Stimulated activated CD8-positive, alpha-beta memory T cell treated with anti-CD3 and anti-CD28 coated beads, Interleukin-4, amount 100 ng/mL, for 24 hours (primary cell): ENCODE data around the gene MAP7D3.

ENCODE experiments used
- DNase-seq: peaks from one replicate; pipeline ENCODE4 v3.0.0-alpha.2; 2020; ENCODE audit warnings: low read depth

Gene MAP7D3

GRCh38 chrX:136205882-136206380 lies 45.3 kb downstream of the MAP7D3 start:
- DNase-seq = no peak

GRCh38 chrX:136204571-136204970 lies 46.6 kb downstream of the MAP7D3 start:
- DNase-seq = no peak

GRCh38 chrX:136203951-136204350 lies 47.2 kb downstream of the MAP7D3 start:
- DNase-seq = no peak

GRCh38 chrX:136203438-136203837 lies 47.8 kb downstream of the MAP7D3 start:
- DNase-seq = no peak

GRCh38 chrX:136202889-136203288 lies 48.3 kb downstream of the MAP7D3 start:
- DNase-seq = no peak

GRCh38 chrX:136201601-136202000 lies 49.6 kb downstream of the MAP7D3 start:
- DNase-seq = no peak

DNA sequence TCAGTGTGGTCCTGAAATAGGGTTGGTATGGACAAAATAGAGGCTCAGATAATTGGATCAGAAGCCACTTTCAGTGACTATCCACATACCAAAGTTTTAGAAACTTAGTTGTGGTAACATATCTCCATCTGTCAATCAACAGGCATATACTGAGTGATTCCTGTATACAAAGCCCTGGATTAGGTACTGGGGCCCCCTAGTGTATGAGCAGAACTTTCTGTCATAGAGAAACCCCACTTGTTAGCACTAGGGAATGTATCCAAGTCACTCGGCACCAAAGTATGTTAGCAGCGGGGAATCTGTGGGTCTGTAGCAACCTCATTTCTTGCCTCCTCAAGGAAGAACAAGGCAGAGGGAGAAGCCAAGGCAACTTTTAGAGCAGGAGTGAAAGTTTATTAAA lies 50.7 kb downstream of the MAP7D3 start:
- DNase-seq = no peak

DNA sequence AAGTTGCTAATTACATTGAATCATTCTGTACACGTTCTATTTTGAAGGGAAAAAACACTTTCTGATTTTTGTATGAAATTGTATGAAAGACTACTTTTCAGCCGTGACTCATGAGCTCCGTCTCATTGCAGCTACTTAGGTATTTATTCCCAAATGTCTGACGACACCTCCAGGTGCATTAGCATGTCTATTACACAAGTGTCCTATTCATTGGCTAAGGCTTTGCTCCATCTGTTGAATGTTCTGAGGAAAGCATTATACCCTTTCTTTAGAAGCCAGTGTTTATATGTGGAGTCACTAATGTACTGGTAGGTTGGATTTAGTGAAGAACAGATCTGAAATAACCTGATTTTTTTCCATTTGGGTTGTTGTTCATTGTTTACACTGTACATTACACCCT lies 51.8 kb downstream of the MAP7D3 start:
- DNase-seq = no peak

DNA sequence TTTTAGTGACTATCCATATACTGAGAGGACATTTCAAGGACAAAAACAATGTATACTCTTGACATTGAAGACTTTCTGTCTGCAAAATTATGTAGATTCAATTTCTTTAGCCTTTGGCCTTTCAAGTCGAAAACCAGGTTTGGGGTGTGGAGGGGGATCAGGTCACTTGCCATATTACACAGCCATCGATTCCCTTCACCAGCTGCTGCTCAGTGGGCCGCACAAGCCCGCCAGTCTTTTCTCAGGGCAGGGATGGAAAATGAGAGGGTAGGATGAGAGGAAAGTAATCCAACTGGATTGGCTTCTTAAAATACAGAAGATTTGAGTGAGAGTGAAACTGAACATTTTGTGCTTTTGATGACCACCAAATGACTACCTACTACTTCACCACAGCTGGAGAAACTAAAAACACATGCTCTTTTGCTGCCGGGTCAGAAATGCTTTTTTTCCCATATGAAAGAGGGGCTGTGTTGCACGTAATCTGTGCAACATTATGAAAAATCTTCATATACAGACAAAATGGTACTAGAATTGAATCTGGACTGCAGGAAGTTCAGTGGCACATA lies 52.4 kb downstream of the MAP7D3 start:
- no peak for DNase-seq

DNA sequence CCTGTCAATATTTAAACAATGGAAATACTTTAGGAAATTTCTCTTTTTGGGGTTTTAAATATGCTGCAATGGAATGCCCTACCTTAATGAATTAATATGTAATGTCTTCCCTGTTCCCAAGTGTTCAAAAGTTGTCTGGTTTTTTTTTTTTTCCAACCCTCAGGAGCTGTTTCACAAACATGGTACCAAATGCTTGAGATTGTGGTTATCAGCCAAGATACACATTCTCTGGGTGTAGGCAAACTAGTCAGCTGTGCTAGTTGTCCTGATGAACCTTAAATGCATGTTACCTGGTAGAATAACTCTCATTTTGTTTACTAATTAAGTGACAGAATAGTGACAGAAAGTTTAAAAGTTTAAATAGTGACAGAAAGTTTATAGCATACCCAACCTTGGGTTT lies 53.2 kb downstream of the MAP7D3 start:
- DNase-seq = no peak

GRCh38 chrX:136196691-136197155 lies 54.5 kb downstream of the MAP7D3 start:
- DNase-seq = no peak

GRCh38 chrX:136195247-136195646 lies 56.0 kb downstream of the MAP7D3 start:
- no peak for DNase-seq

DNA sequence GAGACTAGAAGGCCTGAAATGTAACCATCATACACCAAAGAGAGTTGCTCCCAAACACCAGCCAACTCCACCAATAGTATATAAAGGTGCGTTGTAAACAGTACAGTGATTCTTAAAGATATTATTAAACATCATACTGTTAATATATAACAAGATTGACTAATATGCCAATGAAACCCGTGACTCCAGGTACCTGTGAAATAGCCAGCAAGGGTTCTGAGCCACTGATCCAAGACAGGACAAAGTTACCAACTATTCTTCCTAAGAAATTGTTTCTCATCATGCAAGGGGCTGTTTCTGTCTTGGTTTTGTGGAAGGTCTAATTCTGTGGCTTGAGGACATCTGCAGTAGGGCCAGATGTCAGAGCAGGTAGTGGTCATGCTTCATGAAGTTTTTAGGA lies 56.7 kb downstream of the MAP7D3 start:
- no peak for DNase-seq

DNA sequence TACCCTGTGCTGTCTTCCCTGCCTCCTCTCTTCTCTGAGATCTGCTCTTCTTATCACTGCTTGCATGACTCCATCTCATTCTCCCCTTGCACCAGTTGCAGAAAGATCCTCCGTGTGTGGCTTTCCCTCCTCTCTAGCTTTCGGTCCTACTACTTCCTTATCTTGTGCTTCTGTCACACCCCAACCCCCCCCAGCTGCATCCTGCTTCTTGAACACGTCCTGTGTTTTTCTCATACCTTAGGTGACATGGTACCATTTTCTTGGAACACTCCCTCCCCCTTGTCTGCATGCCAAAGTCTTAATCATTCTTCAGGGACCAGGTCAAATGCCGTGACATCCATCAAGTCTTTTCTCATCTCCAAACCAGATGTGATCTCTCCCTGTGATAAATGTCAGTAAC lies 57.4 kb downstream of the MAP7D3 start:
- DNase-seq = no peak

DNA sequence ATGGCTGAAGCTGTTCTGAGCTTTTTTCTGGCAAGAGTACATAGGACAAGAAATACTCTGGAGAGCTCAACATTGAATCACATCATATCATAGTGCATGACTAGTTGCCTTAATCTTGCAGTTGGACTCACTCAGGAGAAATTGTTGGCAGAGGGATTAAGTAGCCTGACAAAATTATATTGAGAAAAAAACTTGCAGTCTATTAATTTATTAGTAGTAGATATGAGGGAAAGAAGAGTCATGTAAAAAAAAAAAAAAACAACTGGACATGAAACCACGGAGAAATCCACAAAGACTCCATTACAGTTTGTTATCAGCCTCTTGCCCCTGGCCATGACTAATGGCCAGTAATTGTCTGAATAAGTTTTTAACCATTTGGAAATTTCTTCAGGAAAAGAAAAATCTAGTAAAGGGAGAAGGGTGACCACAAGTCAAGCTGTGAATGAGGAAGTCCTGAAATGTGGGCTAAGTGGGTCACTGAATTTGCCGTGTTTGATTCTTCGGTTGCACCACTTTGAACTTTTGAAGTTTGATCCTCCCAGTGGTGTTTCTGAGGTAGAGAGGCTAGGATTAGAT lies 58.3 kb downstream of the MAP7D3 start:
- DNase-seq = no peak

DNA sequence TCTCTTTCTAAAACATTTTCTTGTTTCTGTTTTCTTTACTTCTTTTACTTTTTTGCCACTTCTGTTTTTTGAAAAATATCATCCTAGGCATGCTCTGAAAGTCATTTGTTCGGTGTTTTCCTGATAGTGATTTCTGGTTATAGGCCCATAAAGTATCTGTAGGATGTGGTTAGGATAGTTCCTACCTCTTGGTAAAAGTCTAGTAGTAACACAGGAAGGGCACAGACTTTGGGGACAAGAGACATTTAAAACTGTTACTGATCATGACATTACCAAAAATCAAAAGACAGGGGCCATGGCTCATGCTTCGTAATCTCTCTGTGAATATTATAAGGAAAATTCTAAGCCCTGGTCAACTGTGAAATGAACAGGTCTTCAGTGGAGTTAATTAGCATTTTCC lies 59.1 kb downstream of the MAP7D3 start:
- no peak for DNase-seq

DNA sequence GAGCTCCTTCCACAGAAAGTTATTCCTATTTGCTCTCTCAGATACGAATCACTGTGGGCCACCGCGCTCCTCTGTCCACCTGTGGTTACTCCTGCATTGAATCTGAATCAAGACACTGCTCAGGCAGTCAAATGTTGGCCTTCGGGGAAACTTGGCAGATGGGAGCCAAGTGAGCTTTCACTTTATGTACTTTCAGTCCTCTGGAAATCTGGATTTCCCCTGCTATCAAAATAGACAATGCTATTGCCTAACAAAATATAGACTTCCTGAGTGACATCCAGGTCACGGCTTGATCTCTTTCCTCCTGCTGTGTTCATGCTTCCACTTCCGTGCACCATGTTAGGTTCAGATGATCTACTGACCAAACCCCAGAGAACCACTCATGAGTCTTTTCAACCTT lies 60.0 kb downstream of the MAP7D3 start:
- no peak for DNase-seq

DNA sequence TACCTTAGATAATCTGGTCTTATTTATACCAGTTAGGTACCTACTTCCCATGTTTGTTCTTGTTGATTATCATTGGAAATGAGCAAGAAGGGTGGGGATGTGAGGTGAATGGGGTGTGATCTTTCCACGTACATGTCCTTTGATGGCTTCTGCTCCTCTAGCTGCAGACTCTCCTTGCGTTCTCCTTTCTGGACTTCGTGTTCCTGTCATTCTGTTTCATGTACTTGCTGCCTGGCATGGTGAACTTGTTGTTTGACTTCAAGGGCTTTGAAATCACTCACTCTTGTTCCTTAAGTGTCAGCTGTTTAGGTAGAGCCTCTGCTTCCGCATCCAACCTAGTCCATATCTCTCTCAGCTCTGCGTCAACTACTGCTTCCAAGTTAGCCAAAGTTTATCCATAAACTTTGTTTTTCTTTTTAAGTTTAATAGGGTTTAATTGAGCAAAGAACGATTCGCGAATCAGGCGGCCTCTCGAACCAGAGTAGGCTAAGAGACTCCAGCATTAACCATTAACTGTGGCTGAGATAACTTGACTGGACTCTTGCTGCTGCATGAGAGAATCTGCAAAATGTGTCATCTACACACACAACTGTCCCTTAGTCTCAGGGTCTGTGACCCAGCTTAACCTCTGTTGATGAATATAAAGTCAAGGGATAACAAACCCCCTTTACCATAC lies 61.0 kb downstream of the MAP7D3 start:
- DNase-seq = no peak

- no peak for DNase-seq
Measured at GRCh38 chrX:136189222-136189621, 62.0 kb downstream of the MAP7D3 start.

DNA sequence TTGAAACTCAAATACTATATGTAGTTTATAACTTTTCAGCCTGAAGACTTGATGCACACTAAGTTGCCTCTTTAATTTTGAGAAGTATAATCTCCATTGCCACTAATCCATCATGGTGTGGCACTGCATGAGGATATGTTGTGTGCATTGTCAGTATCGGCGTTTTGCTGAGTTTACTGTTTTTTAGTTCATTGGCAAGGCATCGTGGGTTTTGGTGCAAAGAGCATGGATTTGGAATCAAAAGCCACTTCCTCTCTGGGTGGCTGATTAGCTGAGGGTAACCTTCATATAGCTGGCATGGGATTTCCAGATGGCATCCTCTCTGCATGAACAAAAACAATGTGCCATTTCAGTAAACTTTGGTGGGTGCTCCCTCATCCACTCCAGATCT lies 65.2 kb downstream of the MAP7D3 start:
- no peak for DNase-seq

- no peak for DNase-seq
Measured at GRCh38 chrX:136185401-136186022, 65.7 kb downstream of the MAP7D3 start.

GRCh38 chrX:136183917-136184316 lies 67.3 kb downstream of the MAP7D3 start:
- no peak for DNase-seq

- no peak for DNase-seq
Measured at GRCh38 chrX:136183172-136183571, 68.0 kb downstream of the MAP7D3 start.
